HUDEP-2 (cell line): ENCODE measurements around the gene COL5A1.
"Not testable (repeated sequence)": the region's sequence is repeated elsewhere in the genome, so short reads cannot be mapped to it uniquely, and the experiment has no call there.

ENCODE experiments used
- DNase-seq, 76 experiments: peaks; one replicate each; lab custom pipeline; 2025; ENCODE audit not compliant: unreplicated experiment in 76 of 76; lab: John Stamatoyannopoulos, UW

The COL5A1 gene

DNA sequence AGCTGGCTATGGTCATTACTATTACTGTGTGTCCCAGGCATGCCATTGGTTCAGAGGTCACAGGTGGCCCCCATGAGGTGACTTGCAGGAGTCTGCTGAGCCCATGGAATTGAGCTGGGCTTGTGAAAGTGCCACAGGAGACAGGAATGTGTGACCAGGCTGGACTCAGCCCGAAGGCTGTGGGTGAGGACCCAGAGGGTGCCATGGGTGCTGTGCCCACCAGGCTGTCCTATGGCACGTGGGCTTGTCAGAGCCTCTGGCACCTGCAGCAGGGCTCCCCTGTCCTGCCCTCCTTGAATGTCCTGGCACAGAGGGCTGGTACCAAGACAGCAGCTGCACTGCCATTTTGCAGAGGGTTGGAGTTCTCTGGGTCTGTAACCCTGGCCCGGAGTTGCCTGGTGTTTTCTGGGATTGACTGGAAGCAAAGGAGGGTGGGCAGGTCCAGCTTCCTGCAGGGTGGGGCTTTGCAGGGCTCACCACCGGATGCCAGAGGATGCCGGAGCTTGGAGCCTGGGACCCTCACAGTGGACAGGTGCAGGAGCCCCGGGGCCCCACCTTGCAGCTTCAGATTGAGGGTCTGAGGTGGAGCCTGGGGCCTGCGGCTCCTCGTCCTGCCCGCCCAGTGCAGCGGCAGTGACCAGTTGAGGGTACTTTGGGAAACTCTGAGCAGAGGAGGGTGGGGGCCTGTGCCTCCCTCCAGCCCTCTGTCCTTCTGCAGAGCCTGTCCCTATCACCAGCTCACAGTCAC is 14.2 kb downstream of the COL5A1 start:
- no peak for DNase-seq

DNA sequence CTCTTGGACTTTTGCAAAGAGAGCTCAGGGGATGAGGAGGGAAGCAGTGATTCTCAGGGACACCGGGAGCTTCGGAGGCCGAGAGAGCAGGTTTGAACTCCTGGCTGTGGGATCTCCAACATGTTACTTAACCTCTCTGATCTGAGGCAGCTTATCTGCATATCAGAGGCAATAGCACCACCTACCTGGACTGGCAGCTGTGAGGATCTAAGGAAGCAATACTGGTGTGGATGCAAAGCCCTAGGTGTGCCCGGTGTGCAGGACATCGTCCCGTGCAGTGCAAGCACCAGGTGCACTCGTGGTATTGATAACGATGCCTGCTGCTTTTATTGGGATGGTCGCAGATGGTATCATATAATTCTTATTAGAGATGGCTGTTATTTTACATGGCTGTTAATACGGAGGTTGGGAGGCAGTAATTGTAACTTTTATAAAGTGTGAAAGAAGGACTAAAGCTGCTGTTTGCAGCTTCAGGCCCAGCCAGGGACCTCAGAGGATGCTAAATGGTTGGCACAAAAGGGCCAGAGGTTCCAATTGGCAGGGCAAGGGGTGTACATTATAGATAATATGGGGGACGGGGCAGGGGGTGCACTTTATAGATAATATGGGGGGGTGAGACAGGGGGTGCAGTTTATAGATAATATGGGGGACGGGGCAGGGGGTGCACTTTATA is 14.9 kb downstream of the COL5A1 start:
- no peak for DNase-seq

DNA sequence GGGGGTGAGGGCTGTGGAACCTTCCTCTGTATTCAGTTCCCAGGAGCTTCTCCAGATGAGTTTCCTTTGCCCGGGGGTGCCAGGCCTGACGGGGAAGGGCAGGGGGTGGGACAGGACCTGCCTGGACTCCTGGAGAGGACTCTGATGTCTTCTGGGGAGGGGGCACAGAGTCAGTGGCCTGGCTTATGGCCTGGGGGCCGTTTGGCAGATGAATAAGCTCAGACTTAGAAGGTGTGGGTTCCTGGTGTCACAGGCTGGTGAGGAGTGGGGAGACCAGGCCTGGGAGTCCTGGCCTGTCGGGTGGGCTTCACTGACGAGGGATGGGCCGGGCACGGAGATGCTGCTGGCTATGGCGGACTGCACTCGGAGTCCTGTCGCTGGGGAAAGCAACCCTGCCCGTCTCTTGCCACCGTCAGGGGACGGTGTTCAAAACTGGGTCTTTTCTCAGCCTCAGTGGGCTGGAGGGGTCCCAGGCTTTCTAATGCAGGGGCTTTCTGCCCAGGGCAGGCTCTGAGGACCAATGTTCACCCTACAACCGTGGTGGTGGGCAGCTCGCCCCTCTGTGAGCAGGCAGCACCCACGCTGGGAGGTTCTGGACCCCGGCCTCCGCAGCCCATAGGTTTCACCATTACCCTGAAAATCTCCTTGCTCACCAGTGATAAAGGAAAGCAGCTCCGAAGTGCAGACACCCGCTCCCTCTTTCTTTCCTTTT is 16.2 kb downstream of the COL5A1 start:
- DNase-seq, result no peak

DNA sequence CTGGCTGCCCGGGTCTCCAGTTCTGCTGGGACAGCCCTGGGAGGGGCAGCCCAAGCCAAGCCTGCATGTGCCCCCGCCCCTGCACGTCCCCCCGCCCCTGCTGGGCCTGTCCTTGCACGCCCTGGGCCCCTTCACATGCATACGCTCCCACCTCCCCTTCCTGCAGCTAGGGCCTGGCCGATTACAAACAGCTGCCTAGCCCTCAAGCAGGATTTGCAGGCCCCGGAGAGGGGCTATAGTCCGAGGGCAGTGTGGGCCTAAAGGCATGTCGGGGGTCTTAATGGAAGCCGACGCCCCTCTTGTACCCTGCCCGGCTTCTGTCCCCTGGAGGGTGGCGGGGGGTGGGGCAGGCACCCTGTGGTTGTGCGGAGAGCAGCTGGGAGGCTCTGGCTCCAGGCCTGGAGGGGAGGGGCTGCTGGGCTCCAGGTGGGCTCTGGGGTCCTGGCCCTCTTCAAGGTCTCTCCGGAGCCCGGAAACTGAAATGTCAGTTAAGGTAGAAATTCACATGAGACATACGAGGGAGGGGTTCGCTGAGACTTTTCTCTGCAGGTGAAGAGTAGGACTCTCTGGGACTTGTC is 16.9 kb downstream of the COL5A1 start:
- DNase-seq, result no peak

DNA sequence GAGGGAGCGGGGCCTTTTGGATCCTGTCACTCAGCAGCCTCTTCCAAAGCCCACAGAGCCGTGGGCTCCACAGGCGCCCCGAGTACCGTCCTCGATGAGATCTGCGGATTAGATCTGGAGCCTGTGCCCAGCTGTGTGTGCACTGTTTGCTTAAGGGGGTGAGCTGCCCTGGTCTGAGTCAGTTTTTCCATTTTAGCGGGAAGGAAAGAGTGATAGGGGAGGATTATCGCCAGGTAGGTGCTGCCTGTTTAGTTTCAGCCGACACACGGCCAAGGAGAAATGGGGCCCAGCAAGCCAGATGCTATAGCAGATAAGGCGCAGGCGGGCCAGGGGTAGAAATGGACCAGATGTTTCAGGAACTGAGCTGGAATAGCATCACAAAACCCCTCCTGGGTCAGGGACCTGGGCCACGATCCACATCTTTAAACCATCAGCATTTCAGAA is 18.1 kb downstream of the COL5A1 start:
- DNase-seq, result no peak

DNA sequence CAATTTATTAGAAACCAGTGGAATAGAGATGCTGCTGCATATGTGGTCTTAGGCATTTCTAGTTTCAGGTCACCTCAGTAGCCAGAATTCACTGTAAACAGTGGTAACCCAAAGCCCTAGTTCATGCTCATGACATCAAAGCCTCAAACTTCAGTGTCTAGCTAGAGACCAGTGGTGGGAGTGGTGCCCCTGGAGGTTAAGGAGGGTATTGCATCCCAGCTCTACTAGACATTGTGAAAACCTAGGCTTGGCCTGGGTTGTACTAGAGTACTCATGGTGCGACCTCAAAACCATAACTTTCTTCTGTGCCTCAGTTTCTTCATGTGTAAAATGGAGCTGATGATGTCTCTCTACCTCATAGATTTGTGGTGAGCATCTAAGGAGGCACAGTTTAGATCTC is 18.8 kb downstream of the COL5A1 start:
- DNase-seq, result peak in 1 of 76 experiments; percentile 0

DNA sequence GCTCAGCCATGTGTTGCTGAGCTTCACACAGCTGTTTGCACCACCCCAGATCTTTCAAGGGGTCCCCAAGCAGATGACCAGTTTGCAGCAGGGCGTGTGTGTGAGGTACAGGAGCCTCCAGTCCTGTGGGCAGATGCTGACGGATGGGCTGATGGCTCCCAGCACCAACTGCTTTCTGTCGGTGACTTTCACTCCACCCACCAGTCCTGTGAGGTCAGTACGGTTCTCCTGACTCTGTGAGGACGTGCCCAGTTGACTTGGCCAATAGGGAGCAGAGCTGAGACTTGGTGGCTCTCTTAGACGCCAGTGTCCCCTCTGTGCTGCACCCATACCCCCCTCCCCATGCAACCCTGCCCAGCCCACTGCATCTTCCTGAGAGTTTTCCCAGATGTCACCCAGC is 19.7 kb downstream of the COL5A1 start:
- no peak for DNase-seq

GRCh38 chr9:134661791-134662142 is 20.2 kb downstream of the COL5A1 start:
- DNase-seq, result no peak

DNA sequence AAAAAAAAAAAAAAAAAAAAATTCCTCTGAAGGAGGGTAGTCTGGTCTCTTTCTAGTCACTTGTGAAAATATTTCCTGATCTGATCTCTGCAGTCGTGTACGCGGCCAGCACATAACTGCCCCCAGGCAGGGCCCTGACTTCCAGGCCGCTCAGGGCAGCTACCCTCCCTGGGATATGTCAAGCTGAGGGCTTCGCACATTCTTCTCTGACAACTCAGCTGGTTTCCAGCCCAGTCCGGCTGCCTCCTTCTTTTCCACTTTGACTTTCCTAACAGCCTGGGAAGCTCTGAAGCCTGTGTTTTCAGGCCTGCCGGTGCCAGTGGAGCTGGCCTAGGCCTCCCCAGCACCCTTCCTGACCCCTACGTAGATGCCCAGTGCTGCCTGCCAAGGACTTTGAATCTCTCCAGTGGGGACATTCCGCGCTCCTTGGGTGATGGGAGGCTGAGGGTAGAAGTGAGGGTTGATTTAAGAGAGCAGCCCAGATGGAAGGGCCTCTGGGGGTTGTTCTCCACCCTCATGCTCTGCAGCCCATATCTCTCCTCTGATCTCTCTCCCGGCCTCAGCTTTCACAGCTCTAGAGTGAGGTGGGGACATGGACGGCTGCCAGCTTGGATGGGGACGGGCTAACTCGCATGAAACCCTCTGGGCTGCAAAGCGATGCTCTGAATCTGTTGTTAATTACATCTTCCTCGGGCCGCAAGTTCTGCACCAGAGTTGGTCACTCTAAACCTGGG is 20.7 kb downstream of the COL5A1 start:
- no peak for DNase-seq

GRCh38 chr9:134663084-134663483 is 21.5 kb downstream of the COL5A1 start:
- no peak for DNase-seq

DNA sequence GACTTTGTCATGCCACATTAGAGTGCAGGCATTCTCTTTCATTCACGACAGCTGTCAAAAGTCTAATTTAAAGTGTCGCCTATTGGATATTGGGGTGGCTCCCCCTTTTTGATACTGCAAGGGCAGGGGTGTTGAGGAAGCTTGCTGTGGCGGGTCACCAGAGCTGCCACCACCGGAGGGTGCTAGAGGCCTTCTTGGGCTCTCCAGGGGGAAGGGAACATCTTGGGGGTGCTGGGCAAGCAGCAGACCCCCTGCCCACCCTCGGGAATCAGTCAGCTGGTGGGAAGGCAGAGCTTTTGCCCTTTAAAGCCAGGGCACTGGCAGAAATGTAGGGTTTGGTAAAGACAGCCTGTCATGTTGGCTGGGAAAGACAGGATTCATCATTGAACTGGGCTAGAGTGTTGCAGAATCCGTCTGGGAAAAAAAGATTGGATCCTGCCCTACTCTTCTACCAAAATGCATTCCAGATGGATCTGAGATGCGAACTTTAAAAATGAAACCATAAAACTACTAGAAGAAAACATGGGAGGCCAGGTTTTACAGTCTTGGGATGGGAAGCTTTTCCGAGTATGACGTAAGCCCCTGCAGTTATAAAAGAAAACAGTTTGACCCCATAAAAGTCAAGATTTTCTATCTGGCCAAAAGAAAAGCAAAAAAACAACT is 22.3 kb downstream of the COL5A1 start:
- DNase-seq, result no peak

- DNase-seq, result no peak
Observed at GRCh38 chr9:134664446-134664845, 22.8 kb downstream of the COL5A1 start.

GRCh38 chr9:134666208-134666607 is 24.6 kb downstream of the COL5A1 start:
- DNase-seq, result no peak

GRCh38 chr9:134666831-134667230 is 25.2 kb downstream of the COL5A1 start:
- no peak for DNase-seq

DNA sequence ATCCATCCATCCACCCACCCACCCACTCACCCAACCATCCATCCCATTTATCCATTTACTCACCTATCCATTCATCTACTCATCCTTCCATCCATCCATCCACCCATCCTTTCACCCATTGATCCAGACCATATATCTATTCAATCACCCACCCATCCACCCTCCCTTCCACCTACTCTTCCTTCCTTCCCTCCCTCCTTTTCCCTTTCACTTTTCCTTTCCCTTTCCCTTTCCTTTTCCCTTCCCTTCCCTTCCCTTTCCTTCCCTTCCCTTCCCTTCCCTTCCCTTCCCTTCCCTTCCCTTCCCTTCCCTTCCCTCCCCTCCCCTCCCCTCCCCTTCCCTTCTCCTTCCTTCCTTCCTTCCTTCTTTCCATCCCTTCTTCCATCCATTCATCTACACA is 27.4 kb downstream of the COL5A1 start:
- not testable (repeated sequence) for DNase-seq

- no peak for DNase-seq
Observed at GRCh38 chr9:134669399-134669955, 27.9 kb downstream of the COL5A1 start.

- no peak for DNase-seq
Observed at GRCh38 chr9:134670042-134670525, 28.5 kb downstream of the COL5A1 start.

DNA sequence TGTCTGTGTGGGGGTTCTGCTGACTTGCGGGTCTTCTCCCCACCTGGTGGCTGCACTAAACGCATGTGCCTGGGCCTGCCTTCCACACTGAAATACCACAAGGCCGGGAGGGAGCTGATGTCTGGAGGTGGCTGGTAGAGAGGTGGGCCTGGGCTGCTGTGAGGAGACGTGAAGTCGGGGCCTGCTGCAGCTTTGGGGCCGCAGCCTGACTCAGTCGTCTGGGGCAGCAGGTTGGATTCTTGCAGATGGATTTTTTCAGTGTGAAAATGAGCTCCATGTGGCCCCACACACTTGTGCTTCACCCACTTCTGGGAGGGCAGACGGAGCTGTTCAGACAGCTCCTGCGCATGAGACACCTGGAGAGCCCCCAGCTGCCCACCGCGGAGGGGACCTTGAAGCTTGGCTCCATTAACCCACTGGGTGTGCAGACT is 29.3 kb downstream of the COL5A1 start:
- no peak for DNase-seq

GRCh38 chr9:134671341-134672113 is 29.9 kb downstream of the COL5A1 start:
- no peak for DNase-seq
